Measurements from ENCODE around the gene KIRREL3.

GRCh38 chr11:126456089-126456488 is 544.5 kb downstream of the KIRREL3 start:
- no peak for TF ChIP-seq CTCF (conservative IDR thresholded peaks at IDR 0.05)
- TF ChIP-seq ZFX (IDR thresholded peaks at IDR 0.05), result no peak
